ENCODE data around the gene CTTNBP2. TPM values are rescaled to one million over a fixed set of nuclear protein-coding genes. Genes with fewer than 3 reads are reported as not detected.

Gene CTTNBP2
- total and polyA plus RNA-seq, 8 donors = 3.0 to 22.2 (median 19.2) TPM

GRCh38 chr7:117837841-117838240, 35.4 kb downstream of the CTTNBP2 start:
- Histone ChIP-seq H3K4me1 (no peaks in the 10 kb centered on the region), H3K27me3 (no peaks in the 10 kb centered on the region), H3K9me3 (no peaks in the 10 kb centered on the region), H3K4me3 (no peak overlapping the region), H3K36me3 (no peaks in the 10 kb centered on the region), H3K27ac (no peak overlapping the region)
- intact Hi-C loops (cut with DNase I) = no loop called here
- DNase-seq (no peak), ATAC-seq (no peak)
- TF ChIP-seq CTCF (IDR thresholded peaks at IDR 0.05) = no peak

- Histone ChIP-seq H3K27me3 (no peaks in the 10 kb centered on the region), H3K27ac (no peak overlapping the region), H3K4me3 (no peak overlapping the region), H3K4me1 (peaks cover 0 to 4% of the 10 kb centered on the region in 2 donors), H3K36me3 (no peaks in the 10 kb centered on the region), H3K9me3 (no peaks in the 10 kb centered on the region)
- intact Hi-C loops (cut with DNase I) = no loop called here
- TF ChIP-seq CTCF (IDR thresholded peaks at IDR 0.05) = no peak
- DNase-seq = no peak
- ATAC-seq = no peak
Measured at GRCh38 chr7:117835016-117835664, 38.1 kb downstream of the CTTNBP2 start.

GRCh38 chr7:117830422-117830954, 42.8 kb downstream of the CTTNBP2 start:
- intact Hi-C loops (cut with DNase I) = no loop called here
- TF ChIP-seq CTCF (IDR thresholded peaks at IDR 0.05) = no peak
- Histone ChIP-seq H3K9me3 (no peaks in the 10 kb centered on the region), H3K36me3 (no peaks in the 10 kb centered on the region), H3K27ac (peak overlapping the region in 1 of 2 donors; percentile 6), H3K27me3 (no peaks in the 10 kb centered on the region), H3K4me1 (peaks cover 4 to 13% of the 10 kb centered on the region in 2 donors), H3K4me3 (no peak overlapping the region)
- DNase-seq (peak in 1 of 4 donors; percentile 56), ATAC-seq (peak; percentile 87)

GRCh38 chr7:117829450-117830117, 43.7 kb downstream of the CTTNBP2 start:
- ATAC-seq = no peak
- intact Hi-C loops (cut with DNase I) = no loop called here
- no peak overlapping the region for H3K27ac ChIP-seq

More at GRCh38 chr7:117829450-117830117, 43.7 kb downstream of the CTTNBP2 start:
- no peaks in the 10 kb centered on the region for H3K9me3 ChIP-seq
- H3K4me1 ChIP-seq = peaks cover 4 to 13% of the 10 kb centered on the region in 2 donors
- no peak overlapping the region for H3K4me3 ChIP-seq
- no peaks in the 10 kb centered on the region for H3K36me3 ChIP-seq
- H3K27me3 ChIP-seq = no peaks in the 10 kb centered on the region
- no peak for TF ChIP-seq CTCF (IDR thresholded peaks at IDR 0.05)
- no peak for DNase-seq
